Panc1 (cell line): ENCODE data around the gene OGDH.

Experiments
- POLR2AphosphoS5 ChIP-seq: IDR thresholded peaks from 2 replicates; pipeline ENCODE4 v1.6.1; 2012; ENCODE audit warnings: mild to moderate bottlenecking, low read depth, low read length, moderate library complexity
- TF ChIP-seq, protein P1 (sequence below): fragments of 450-650 bp; IDR thresholded peaks from 2 replicates; pipeline ENCODE4 v1.5.1; 2017; ENCODE audit warnings: mild to moderate bottlenecking
- TF ChIP-seq, protein P2 (sequence below), 2 experiments: IDR thresholded peaks; 2 replicates each; pipeline ENCODE4 v1.6.1; 2011 to 2012; ENCODE audit warnings: low read depth in 2 of 2, control low read depth in 1 of 2, low read length in 1 of 2, mild to moderate bottlenecking in 1 of 2, moderate library complexity in 1 of 2; ENCODE audit not compliant: insufficient read depth in 1 of 2

DNA sequence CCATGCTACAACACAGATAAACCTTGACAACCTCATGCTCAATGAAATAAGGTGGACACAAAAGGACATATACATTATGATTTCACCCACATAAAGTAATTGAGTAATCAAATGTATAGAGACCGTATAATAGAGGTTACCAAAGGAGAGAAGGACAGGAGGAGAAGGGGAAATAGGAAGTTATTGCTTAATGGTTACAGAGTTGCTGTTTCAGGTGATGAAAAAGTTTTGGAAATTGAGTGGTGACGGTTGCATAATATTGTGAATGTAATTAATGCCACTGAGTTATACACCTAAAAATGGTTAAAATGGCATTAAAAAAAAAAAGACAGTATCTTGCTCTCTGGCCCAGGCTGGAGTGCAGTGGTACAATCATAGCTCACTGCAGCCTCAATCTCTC is 1.5 kb upstream of the OGDH start:
- TF ChIP-seq, protein P1, sequence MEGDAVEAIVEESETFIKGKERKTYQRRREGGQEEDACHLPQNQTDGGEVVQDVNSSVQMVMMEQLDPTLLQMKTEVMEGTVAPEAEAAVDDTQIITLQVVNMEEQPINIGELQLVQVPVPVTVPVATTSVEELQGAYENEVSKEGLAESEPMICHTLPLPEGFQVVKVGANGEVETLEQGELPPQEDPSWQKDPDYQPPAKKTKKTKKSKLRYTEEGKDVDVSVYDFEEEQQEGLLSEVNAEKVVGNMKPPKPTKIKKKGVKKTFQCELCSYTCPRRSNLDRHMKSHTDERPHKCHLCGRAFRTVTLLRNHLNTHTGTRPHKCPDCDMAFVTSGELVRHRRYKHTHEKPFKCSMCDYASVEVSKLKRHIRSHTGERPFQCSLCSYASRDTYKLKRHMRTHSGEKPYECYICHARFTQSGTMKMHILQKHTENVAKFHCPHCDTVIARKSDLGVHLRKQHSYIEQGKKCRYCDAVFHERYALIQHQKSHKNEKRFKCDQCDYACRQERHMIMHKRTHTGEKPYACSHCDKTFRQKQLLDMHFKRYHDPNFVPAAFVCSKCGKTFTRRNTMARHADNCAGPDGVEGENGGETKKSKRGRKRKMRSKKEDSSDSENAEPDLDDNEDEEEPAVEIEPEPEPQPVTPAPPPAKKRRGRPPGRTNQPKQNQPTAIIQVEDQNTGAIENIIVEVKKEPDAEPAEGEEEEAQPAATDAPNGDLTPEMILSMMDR: no peak
- TF ChIP-seq, protein P2, sequence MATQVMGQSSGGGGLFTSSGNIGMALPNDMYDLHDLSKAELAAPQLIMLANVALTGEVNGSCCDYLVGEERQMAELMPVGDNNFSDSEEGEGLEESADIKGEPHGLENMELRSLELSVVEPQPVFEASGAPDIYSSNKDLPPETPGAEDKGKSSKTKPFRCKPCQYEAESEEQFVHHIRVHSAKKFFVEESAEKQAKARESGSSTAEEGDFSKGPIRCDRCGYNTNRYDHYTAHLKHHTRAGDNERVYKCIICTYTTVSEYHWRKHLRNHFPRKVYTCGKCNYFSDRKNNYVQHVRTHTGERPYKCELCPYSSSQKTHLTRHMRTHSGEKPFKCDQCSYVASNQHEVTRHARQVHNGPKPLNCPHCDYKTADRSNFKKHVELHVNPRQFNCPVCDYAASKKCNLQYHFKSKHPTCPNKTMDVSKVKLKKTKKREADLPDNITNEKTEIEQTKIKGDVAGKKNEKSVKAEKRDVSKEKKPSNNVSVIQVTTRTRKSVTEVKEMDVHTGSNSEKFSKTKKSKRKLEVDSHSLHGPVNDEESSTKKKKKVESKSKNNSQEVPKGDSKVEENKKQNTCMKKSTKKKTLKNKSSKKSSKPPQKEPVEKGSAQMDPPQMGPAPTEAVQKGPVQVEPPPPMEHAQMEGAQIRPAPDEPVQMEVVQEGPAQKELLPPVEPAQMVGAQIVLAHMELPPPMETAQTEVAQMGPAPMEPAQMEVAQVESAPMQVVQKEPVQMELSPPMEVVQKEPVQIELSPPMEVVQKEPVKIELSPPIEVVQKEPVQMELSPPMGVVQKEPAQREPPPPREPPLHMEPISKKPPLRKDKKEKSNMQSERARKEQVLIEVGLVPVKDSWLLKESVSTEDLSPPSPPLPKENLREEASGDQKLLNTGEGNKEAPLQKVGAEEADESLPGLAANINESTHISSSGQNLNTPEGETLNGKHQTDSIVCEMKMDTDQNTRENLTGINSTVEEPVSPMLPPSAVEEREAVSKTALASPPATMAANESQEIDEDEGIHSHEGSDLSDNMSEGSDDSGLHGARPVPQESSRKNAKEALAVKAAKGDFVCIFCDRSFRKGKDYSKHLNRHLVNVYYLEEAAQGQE (IDR thresholded peaks at IDR 0.05; ENCODE audit: insufficient read depth in 1 of 2, low read depth in 2 of 2, low read length in 1 of 2): no peak
- no peak for TF ChIP-seq POLR2AphosphoS5
